B cell (primary cell): Measurements from ENCODE around the gene CCDC200. TPM values are rescaled to one million over a fixed set of nuclear protein-coding genes. Genes with fewer than 3 reads are reported as not detected.
A peak's percentile ranks its signal among the peaks of the same experiment; 100 is the strongest.

Source experiments
- ATAC-seq: fragments of 200-7000 bp; cut with Tn5 transposase; one replicate; pipeline ENCODE4 v1.10.0; 2021; ENCODE audit warnings: low read depth, mild to moderate bottlenecking, moderate number of reproducible peaks, moderate library complexity
- CTCF ChIA-PET: fragments of 350-600 bp; sonication (Branson Sonifier 250); formaldehyde crosslinking; loops from one replicate; lab custom pipeline; 2021; ENCODE audit warnings: antibody characterized with exemption, inconsistent platforms; lab: Charles Lee
- POLR2A ChIA-PET: fragments of 350-600 bp; sonication (Branson Sonifier 250); formaldehyde crosslinking; loops from one replicate; lab custom pipeline; 2021; ENCODE audit warnings: antibody characterized with exemption; lab: Charles Lee
- DNase-seq: peaks from one replicate; pipeline ENCODE4 v3.0.0; 2013
- H2AFZ ChIP-seq: 2 replicates; pipeline ENCODE4 v1.6.1; 2012; ENCODE audit warnings: mild to moderate bottlenecking, low read depth, low read length; ENCODE audit not compliant: insufficient read depth, poor library complexity, severe bottlenecking
- H3K27ac ChIP-seq, 2 donors: 1 replicate in 1 of 2; 2 replicates in 1 of 2; pipeline ENCODE4 v1.5.1; 2012 to 2013; ENCODE audit warnings: low read length in 2 of 2, mild to moderate bottlenecking in 2 of 2, moderate library complexity in 1 of 2
- H3K27me3 ChIP-seq, 4 experiments: fragments of 200-600 bp in 1 of 4; sonication (generic) in 1 of 4; replicated peaks in 1 of 4; 1 replicate in 2 of 4; 2 replicates in 2 of 4; pipeline versions ENCODE4 v1.6.1 to v1.7.0; 2013 to 2016; ENCODE audit warnings: low read length in 3 of 4, mild to moderate bottlenecking in 2 of 4, mixed read lengths in 1 of 4, moderate library complexity in 1 of 4; ENCODE audit not compliant: insufficient read depth in 4 of 4, control insufficient read depth in 3 of 4; ENCODE audit errors: control extremely low read depth in 1 of 4
- H3K36me3 ChIP-seq, 2 experiments: replicated peaks in 1 of 2; 1 replicate in 1 of 2; 2 replicates in 1 of 2; pipeline versions ENCODE4 v1.6.1 to v1.7.1; 2013; ENCODE audit warnings: low read length in 1 of 2; ENCODE audit not compliant: insufficient read depth in 2 of 2, control insufficient read depth in 1 of 2; ENCODE audit errors: control extremely low read depth in 1 of 2, extremely low read depth in 1 of 2
- H3K4me1 ChIP-seq, 2 donors: fragments of 200-600 bp in 1 of 2; sonication (generic) in 1 of 2; 1 replicate in 1 of 2; 2 replicates in 1 of 2; pipeline versions ENCODE4 v1.5.1 to v1.6.1; 2013 to 2017; ENCODE audit warnings: low read length in 2 of 2; ENCODE audit not compliant: control insufficient read depth in 2 of 2, insufficient read depth in 2 of 2
- H3K4me2 ChIP-seq: replicated peaks from 2 replicates; pipeline ENCODE3; 2012; ENCODE audit warnings: mild to moderate bottlenecking, low read depth, low read length; ENCODE audit not compliant: poor library complexity, severe bottlenecking
- H3K4me3 ChIP-seq, 5 experiments: fragments of 200-600 bp in 1 of 5; sonication (generic) in 1 of 5; 1 replicate in 3 of 5; 2 replicates in 2 of 5; pipeline versions ENCODE4 v1.5.1 to v1.7.0; 2011 to 2016; ENCODE audit warnings: low read length in 4 of 5, mild to moderate bottlenecking in 4 of 5, low read depth in 2 of 5, control low read depth in 1 of 5, moderate library complexity in 1 of 5; ENCODE audit not compliant: insufficient read depth in 1 of 5; ENCODE audit errors: control extremely low read depth in 1 of 5, extremely low read depth in 1 of 5
- H3K79me2 ChIP-seq: fragments of 200-600 bp; sonication (generic); one replicate; pipeline ENCODE4 v1.6.0; 2016; ENCODE audit warnings: low read length; ENCODE audit not compliant: control insufficient read depth, insufficient read depth
- H3K9ac ChIP-seq: fragments of 200-600 bp; sonication (generic); 2 replicates; pipeline ENCODE4 v1.6.1; 2017; ENCODE audit warnings: mild to moderate bottlenecking, low read length, moderate library complexity
- H3K9me3 ChIP-seq, 3 donors: one replicate each; pipeline versions ENCODE4 v1.6.1 to v1.7.1; 2013; ENCODE audit warnings: low read length in 2 of 3; ENCODE audit not compliant: control insufficient read depth in 2 of 3, insufficient read depth in 1 of 3; ENCODE audit errors: control extremely low read depth in 1 of 3
- H4K20me1 ChIP-seq: 2 replicates; pipeline ENCODE4 v1.6.0; 2012; ENCODE audit warnings: mild to moderate bottlenecking, low read length; ENCODE audit not compliant: insufficient read depth, control insufficient read depth, poor library complexity, severe bottlenecking
- H3K27ac Mint-ChIP-seq: one replicate; pipeline ENCODE4 v1.8.0; 2021; ENCODE audit warnings: mixed read lengths
- H3K27me3 Mint-ChIP-seq: one replicate; pipeline ENCODE4 v1.8.0; 2021; ENCODE audit warnings: mixed read lengths
- H3K4me1 Mint-ChIP-seq: one replicate; pipeline ENCODE4 v1.8.0; 2021; ENCODE audit warnings: mixed read lengths
- H3K4me3 Mint-ChIP-seq: one replicate; pipeline ENCODE4 v1.8.0; 2021; ENCODE audit warnings: mixed read lengths
- H3K9me3 Mint-ChIP-seq: one replicate; pipeline ENCODE4 v1.8.0; 2022; ENCODE audit warnings: mixed read lengths; ENCODE audit not compliant: insufficient read depth
- EZH2 ChIP-seq: IDR thresholded peaks from 2 replicates; pipeline ENCODE4 v1.6.1; 2012; ENCODE audit warnings: borderline replicate concordance, low read depth, mild to moderate bottlenecking, moderate library complexity, low read length; ENCODE audit not compliant: insufficient read depth, poor library complexity, severe bottlenecking
- WGBS: methylation state at CpG from one replicate; pipeline ENCODE4 v1.1.5; 2013; ENCODE audit warnings: missing lambda C conversion rate; ENCODE audit not compliant: insufficient coverage; 5-methylcytosine and 5-hydroxymethylcytosine counted together
- intact Hi-C: fragments of 100-400 bp; cut with micrococcal nuclease; formaldehyde crosslinking; loops from one replicate; pipeline ENCODE4 v1.10.0; 2022
- polyA plus RNA-seq: library from polyadenylated mRNA; depleted of rRNA; stranded (reverse); fragments of >200 nt; gene quantifications from 2 replicates; pipeline ENCODE4 v1.2.3, GENCODE V29; 2012
- total RNA-seq, 2 donors: library from RNA; stranded (reverse); fragments of 120-200 nt in 1 of 2; gene quantifications; 1 replicate in 1 of 2; 2 replicates in 1 of 2; pipeline versions ENCODE4 v1.2.3 to v1.2.4, GENCODE V29; 2013 to 2022
- TF ChIP-seq, protein P1 (sequence below): fragments of 200-600 bp; IDR thresholded peaks from one replicate; pipeline ENCODE4 v1.8.0; 2022; ENCODE audit warnings: antibody characterized with exemption, mild to moderate bottlenecking

The CCDC200 gene
- total and polyA plus RNA-seq, 2 donors (not counting 1 experiment from before 2014, with no cell fraction given), result 0.16 to 0.74 TPM

DNA sequence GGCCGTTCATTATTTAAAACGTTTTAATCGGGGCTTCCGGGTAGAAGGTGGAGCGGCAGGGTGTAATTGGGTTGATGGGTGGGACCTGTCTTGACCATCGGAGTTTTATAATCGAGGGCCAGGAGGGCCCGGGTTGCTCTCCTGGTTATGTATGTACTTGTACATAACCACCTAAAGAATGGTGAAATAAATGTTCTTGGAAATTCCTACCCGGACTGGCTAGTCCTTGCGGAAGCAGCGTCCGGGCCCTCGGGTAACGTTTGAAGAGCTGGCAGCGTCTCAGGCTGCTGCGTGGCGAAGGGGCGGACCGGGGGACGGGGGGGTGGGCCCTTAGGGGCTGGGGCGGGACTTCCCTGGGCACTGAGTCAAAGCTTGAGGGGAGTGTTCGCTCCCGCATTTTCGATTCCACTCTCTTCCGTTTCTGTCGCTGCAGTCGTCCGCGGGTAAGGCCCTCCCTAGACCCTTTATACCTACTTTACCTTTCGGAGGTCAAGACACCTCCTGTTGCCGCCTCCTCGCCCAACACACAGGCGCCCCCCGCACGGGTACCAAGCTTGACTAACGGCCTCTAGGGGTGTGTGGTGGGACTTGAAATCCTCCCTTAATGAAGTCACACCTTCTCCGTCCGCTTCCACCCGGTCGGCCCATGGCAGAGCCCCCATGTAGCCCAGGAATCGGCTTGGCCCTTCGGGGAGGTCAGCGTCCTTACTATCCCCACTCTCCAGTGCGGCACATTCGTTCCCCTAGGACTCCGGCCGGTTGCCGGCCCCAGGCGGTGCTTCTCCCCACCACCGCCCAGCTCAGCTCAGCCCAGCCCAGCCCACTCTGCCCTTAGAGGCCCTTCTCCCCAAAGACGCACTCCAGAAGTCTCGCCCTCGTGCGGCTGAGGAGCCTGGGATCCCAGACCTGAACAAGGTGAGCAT lies 16.7 kb downstream of the CCDC200 start, which contains the start of gene TMEM106A:
Gene TMEM106A (plus strand): TSS at position 396 of the 923 bp plus-strand sequence. CDS start 1,167 bp downstream, outside the sequence.
- DNase-seq, result peak; percentile 90
- CTCF ChIA-PET, result interaction anchor here (0.8 to 2.0 kb wide), 11 partner anchors 34 to 369 kb away, joined by 3 to 15 read pairs (median 5); partner anchors contain the start of genes DHX8, NBR1 and RPL27

More for the DNA sequence above, 16.7 kb downstream of the CCDC200 start, which contains the start of gene TMEM106A:
- ATAC-seq, result peak; percentile 88
- peak within 1 kb of the TSS; percentile 99 for H3K4me3 Mint-ChIP-seq
- intact Hi-C loops, result loop anchor here (1.0 to 2.0 kb wide), 6 partner anchors 40 to 213 kb away; partner anchors contain the start of genes BRCA1, IFI35, NBR1 and RPL27
- peaks cover 17 to 30% of the 10 kb centered on the region in 2 experiments for H3K36me3 ChIP-seq
- peak within 1 kb of the TSS; percentile 90 for H3K4me2 ChIP-seq
- H3K4me1 ChIP-seq, result peaks cover 21 to 27% of the 10 kb centered on the region in 2 donors
- H3K27me3 Mint-ChIP-seq, result no peaks in the 10 kb centered on the region
- TF ChIP-seq, protein P1, sequence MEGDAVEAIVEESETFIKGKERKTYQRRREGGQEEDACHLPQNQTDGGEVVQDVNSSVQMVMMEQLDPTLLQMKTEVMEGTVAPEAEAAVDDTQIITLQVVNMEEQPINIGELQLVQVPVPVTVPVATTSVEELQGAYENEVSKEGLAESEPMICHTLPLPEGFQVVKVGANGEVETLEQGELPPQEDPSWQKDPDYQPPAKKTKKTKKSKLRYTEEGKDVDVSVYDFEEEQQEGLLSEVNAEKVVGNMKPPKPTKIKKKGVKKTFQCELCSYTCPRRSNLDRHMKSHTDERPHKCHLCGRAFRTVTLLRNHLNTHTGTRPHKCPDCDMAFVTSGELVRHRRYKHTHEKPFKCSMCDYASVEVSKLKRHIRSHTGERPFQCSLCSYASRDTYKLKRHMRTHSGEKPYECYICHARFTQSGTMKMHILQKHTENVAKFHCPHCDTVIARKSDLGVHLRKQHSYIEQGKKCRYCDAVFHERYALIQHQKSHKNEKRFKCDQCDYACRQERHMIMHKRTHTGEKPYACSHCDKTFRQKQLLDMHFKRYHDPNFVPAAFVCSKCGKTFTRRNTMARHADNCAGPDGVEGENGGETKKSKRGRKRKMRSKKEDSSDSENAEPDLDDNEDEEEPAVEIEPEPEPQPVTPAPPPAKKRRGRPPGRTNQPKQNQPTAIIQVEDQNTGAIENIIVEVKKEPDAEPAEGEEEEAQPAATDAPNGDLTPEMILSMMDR, result peak; percentile 62
- no peak for TF ChIP-seq EZH2
- H3K27ac ChIP-seq, result peak within 1 kb of the TSS; percentile 79 to 88
- H3K27ac Mint-ChIP-seq, result peak within 1 kb of the TSS; percentile 98
- H3K9me3 ChIP-seq, result no peaks in the 10 kb centered on the region
- peaks cover 12% of the 10 kb centered on the region for H3K79me2 ChIP-seq
- no peaks in the 10 kb centered on the region for H3K9me3 Mint-ChIP-seq
- peak within 1 kb of the TSS; percentile 84 for H3K9ac ChIP-seq
- WGBS, result under 1% methylated on average over 39 of the region's 54 CpGs
- peak within 1 kb of the TSS; percentile 71 to 92 (median 83) for H3K4me3 ChIP-seq
- no peaks in the 10 kb centered on the region for H4K20me1 ChIP-seq
- H3K4me1 Mint-ChIP-seq, result peaks cover 35% of the 10 kb centered on the region
- no peaks in the 10 kb centered on the region for H3K27me3 ChIP-seq
- POLR2A ChIA-PET, result interaction anchor here (0.6 to 3.1 kb wide), 15 partner anchors 40 to 228 kb away, joined by 3 to 115 read pairs (median 4); partner anchors contain the start of genes NBR1 and RPL27
- peak within 1 kb of the TSS; percentile 90 for H2AFZ ChIP-seq
